Right atrium auricular region (tissue), 2 donors: ENCODE results near the gene PLXNA1. TPM values are rescaled to one million over a fixed set of nuclear protein-coding genes. Genes with fewer than 3 reads are reported as not detected.

Experiments
- DNase-seq: peaks from one replicate; pipeline ENCODE4 v3.0.0-alpha.2; 2019; ENCODE audit warnings: low spot score
- H3K27ac ChIP-seq, 2 donors: fragments of 200-600 bp; sonication (generic); 1 replicate in 1 of 2; 2 replicates in 1 of 2; pipeline ENCODE4 v1.5.1; 2016 to 2019
- H3K27me3 ChIP-seq, 2 donors: fragments of 200-600 bp; sonication (generic); one replicate each; pipeline versions ENCODE4 v1.5.1 to v1.6.0; 2017 to 2019
- H3K36me3 ChIP-seq: fragments of 200-600 bp; sonication (generic); one replicate; pipeline ENCODE4 v1.5.1; 2016
- H3K4me1 ChIP-seq, 2 donors: fragments of 200-600 bp; sonication (generic); one replicate each; pipeline versions ENCODE4 v1.5.1 to v1.6.0; 2017 to 2019
- H3K4me3 ChIP-seq, 2 donors: fragments of 200-600 bp; sonication (generic); 1 replicate in 1 of 2; 2 replicates in 1 of 2; pipeline ENCODE4 v1.5.1; 2017 to 2019; ENCODE audit warnings: mild to moderate bottlenecking in 1 of 2, moderate library complexity in 1 of 2
- H3K9me3 ChIP-seq, 2 donors: fragments of 200-600 bp; sonication (generic); one replicate each; pipeline ENCODE4 v1.5.1; 2019
- total RNA-seq, 2 donors: library from RNA; depleted of rRNA; stranded (reverse); fragments of >200 nt; gene quantifications; one replicate each; pipeline ENCODE4 v1.1.0, GENCODE V29; 2016
- TF ChIP-seq, protein P1 (sequence below), 2 donors: fragments of 200-600 bp; sonication (generic); IDR thresholded peaks; one replicate each; pipeline ENCODE4 v1.5.1; 2019; ENCODE audit warnings: antibody characterized with exemption in 2 of 2

Gene PLXNA1
- total RNA-seq: 10 to 100 TPM; 22.9 to 23.3 TPM

GRCh38 chr3:126982471-126983175 lies at the start of gene PLXNA1:
Gene PLXNA1, plus strand, starts transcription at chr3:126983115. Its CDS starts 5,479 bp downstream, at chr3:126988594.
- Histone ChIP-seq H3K27ac (peak within 1 kb of the TSS; percentile 70 to 86), H3K4me1 (peaks cover 0 to 44% of the 10 kb centered on the region in 2 donors), H3K4me3 (peak within 1 kb of the TSS; percentile 74 to 76), H3K36me3 (no peaks in the 10 kb centered on the region), H3K27me3 (no peaks in the 10 kb centered on the region), H3K9me3 (no peaks in the 10 kb centered on the region)
- TF ChIP-seq, protein P1, sequence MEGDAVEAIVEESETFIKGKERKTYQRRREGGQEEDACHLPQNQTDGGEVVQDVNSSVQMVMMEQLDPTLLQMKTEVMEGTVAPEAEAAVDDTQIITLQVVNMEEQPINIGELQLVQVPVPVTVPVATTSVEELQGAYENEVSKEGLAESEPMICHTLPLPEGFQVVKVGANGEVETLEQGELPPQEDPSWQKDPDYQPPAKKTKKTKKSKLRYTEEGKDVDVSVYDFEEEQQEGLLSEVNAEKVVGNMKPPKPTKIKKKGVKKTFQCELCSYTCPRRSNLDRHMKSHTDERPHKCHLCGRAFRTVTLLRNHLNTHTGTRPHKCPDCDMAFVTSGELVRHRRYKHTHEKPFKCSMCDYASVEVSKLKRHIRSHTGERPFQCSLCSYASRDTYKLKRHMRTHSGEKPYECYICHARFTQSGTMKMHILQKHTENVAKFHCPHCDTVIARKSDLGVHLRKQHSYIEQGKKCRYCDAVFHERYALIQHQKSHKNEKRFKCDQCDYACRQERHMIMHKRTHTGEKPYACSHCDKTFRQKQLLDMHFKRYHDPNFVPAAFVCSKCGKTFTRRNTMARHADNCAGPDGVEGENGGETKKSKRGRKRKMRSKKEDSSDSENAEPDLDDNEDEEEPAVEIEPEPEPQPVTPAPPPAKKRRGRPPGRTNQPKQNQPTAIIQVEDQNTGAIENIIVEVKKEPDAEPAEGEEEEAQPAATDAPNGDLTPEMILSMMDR (IDR thresholded peaks at IDR 0.05): peak; percentile 90 to 93
- DNase-seq: peak; percentile 87

- no peak for DNase-seq
These were observed 48.8 kb upstream of the PLXNA1 start for GRCh38 chr3:126934031-126934531.

DNA sequence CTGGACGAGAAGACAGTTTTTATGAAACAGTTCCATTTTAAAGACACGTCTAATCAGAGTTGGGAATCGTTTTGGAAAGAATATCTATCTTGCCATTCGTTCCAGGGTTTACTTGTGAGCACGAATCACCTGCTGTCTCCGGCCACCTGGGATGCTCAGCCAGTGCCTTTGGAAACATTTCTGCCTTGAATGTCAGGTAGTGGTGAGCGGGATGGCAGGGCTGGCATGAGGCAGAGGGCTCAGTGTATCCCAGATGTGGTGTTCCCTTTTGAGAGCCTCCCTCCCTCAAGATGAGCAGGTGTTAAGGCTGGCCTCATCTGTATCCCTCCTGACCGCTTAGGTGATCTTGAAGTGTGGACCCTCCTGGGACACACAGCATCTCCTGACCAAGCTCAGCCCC lies 47.9 kb upstream of the PLXNA1 start:
- peaks cover 0 to 42% of the 10 kb centered on the region in 2 donors for H3K4me1 ChIP-seq
- H3K36me3 ChIP-seq: no peaks in the 10 kb centered on the region
- no peak overlapping the region for H3K27ac ChIP-seq
- H3K27me3 ChIP-seq: no peaks in the 10 kb centered on the region
- TF ChIP-seq, protein P1 (IDR thresholded peaks at IDR 0.05): no peak
- DNase-seq: no peak
- H3K9me3 ChIP-seq: no peaks in the 10 kb centered on the region
- H3K4me3 ChIP-seq: no peak overlapping the region

More at GRCh38 chr3:126934031-126934531, 48.8 kb upstream of the PLXNA1 start:
- Histone ChIP-seq H3K4me1 (peaks cover 0 to 35% of the 10 kb centered on the region in 2 donors), H3K27ac (no peak overlapping the region), H3K27me3 (no peaks in the 10 kb centered on the region), H3K4me3 (no peak overlapping the region), H3K36me3 (no peaks in the 10 kb centered on the region), H3K9me3 (no peaks in the 10 kb centered on the region)
- TF ChIP-seq, protein P1 (IDR thresholded peaks at IDR 0.05): no peak

DNA sequence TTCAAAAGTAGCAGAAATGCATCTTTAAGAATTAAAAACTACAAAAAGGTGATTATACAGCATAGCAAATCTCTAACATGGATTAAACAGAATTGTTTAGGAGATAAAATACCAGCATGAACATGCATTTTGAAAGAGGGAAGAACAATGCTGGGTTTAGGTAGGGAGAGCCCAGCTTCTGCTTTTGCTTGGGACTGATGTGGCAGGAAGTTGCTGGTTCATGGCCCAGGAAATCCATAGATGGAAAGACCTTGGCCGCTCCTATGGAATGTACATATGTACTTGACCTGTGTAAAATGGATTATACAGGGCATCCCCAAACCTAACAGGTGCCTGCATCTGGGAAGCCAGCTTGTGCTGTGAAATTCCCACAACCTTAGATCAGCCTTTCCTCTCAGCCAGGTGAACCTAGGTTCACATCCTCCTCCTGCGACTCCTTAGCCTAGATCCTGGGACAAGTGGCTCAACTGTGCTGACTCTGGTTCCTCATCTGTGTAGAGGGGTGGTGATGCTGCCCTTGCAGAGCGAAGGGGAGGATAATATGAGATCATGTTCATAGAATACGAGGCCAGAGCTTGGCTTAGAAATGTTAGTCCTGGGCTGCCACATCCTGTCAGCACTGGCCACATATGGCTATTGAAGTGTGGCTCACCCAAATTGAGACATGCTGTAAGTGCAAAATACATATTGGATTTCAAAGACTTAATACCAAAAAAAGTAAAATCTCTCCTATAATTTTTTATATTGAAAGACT lies 47.0 kb upstream of the PLXNA1 start:
- H3K9me3 ChIP-seq: no peaks in the 10 kb centered on the region
- TF ChIP-seq, protein P1 (IDR thresholded peaks at IDR 0.05): no peak
- H3K4me3 ChIP-seq: no peak overlapping the region
- no peaks in the 10 kb centered on the region for H3K27me3 ChIP-seq
- H3K27ac ChIP-seq: no peak overlapping the region
- H3K4me1 ChIP-seq: peaks cover 0 to 42% of the 10 kb centered on the region in 2 donors
- no peaks in the 10 kb centered on the region for H3K36me3 ChIP-seq
- no peak for DNase-seq

DNA sequence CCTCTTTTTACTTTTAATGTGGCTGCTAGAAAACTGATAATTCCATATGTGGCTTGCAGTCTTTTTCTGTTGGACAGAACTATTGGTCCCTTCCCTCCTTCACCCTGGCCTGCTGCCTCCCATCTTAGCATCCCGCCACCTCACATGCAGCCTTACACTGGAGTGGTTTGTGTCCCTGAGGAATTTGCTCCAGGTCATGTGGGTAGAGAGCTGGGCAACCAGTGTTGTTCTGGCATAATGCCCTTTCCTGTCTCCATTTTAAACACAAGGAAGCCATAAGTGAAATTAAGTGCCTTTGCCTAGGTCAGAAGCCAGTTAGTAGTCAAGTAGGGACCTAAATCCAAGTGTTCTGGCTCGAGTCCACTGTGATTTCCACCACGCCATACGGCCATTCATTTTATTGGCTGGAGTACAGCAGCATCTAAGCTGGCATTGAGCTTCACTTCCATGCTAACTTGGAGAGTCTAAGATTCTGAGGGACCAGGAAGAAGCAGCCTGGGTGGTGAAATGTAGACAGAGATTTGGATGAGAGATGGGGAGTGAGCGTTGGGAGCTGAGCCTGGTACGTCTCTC lies 46.0 kb upstream of the PLXNA1 start:
- Histone ChIP-seq H3K4me1 (peaks cover 0 to 37% of the 10 kb centered on the region in 2 donors), H3K9me3 (no peaks in the 10 kb centered on the region), H3K36me3 (no peaks in the 10 kb centered on the region), H3K27ac (no peak overlapping the region), H3K27me3 (no peaks in the 10 kb centered on the region), H3K4me3 (no peak overlapping the region)
- DNase-seq: no peak
- TF ChIP-seq, protein P1 (IDR thresholded peaks at IDR 0.05): no peak
